SK-N-SH (cell line): ENCODE results near the gene SLCO3A1. TPM values are rescaled to one million over a fixed set of nuclear protein-coding genes. Genes with fewer than 3 reads are reported as not detected.

ENCODE experiments used
- CTCF ChIA-PET: fragments of 300-600, 350-600 bp; formaldehyde crosslinking; extraction: SDS; loops from one replicate; lab custom pipeline; 2021; lab: Yijun Ruan, JAX
- POLR2A ChIA-PET: fragments of 350-600 bp; sonication (Branson Sonifier 250); formaldehyde crosslinking; extraction: SDS; loops from one replicate; lab custom pipeline; 2020; ENCODE audit warnings: antibody characterized with exemption, inconsistent platforms; lab: Yijun Ruan, JAX
- DNase-seq: peaks from one replicate; pipeline ENCODE4 v3.0.0; 2012
- H2AFZ ChIP-seq: fragments of 200-600 bp; sonication (generic); 2 replicates; pipeline ENCODE4 v1.8.1; 2016; ENCODE audit warnings: antibody characterized with exemption, mild to moderate bottlenecking, low read depth
- H3F3A ChIP-seq: fragments of 200-600 bp; sonication (generic); replicated peaks from 2 replicates; pipeline ENCODE3; 2016; ENCODE audit warnings: antibody characterized with exemption, mild to moderate bottlenecking; ENCODE audit not compliant: insufficient read depth
- H3K27ac ChIP-seq, 2 experiments: fragments of 200-500 bp in 1 of 2; fragments of 200-600 bp in 1 of 2; sonication (Bioruptor generic) in 1 of 2; sonication (generic), shearing (Covaris generic) in 1 of 2; 2 replicates each; pipeline versions ENCODE4 v1.5.1 to v1.6.1; 2014 to 2016; ENCODE audit warnings: low read depth in 2 of 2, inconsistent platforms in 1 of 2, low read length in 1 of 2, mild to moderate bottlenecking in 1 of 2, mixed read lengths in 1 of 2
- H3K27me3 ChIP-seq: fragments of 200-600 bp; sonication (generic), shearing (Covaris generic); 2 replicates; pipeline ENCODE4 v1.6.1; 2016; ENCODE audit warnings: mixed run types; ENCODE audit not compliant: insufficient read depth
- H3K36me3 ChIP-seq, 2 experiments: fragments of 200-500 bp in 1 of 2; fragments of 200-600 bp in 1 of 2; sonication (Bioruptor generic) in 1 of 2; sonication (generic) in 1 of 2; replicated peaks in 1 of 2; 2 replicates each; pipeline versions ENCODE3 to v1.5.1; 2014 to 2016; ENCODE audit warnings: low read length in 1 of 2, mild to moderate bottlenecking in 1 of 2; ENCODE audit not compliant: insufficient read depth in 2 of 2, control insufficient read depth in 1 of 2
- H3K4me1 ChIP-seq, 2 experiments: fragments of 200-500 bp in 1 of 2; fragments of 200-600 bp in 1 of 2; sonication (Bioruptor generic) in 1 of 2; sonication (generic), shearing (Covaris generic) in 1 of 2; 2 replicates each; pipeline versions ENCODE4 v1.5.1 to v1.6.1; 2014 to 2016; ENCODE audit warnings: low read depth in 1 of 2, low read length in 1 of 2, mixed run types in 1 of 2; ENCODE audit not compliant: insufficient read depth in 2 of 2, control insufficient read depth in 1 of 2
- H3K4me2 ChIP-seq: fragments of 200-600 bp; sonication (generic), shearing (Covaris generic); 2 replicates; pipeline ENCODE4 v1.6.1; 2017; ENCODE audit warnings: mixed run types
- H3K4me3 ChIP-seq, 2 experiments: fragments of 200-500 bp in 1 of 2; fragments of 200-600 bp in 1 of 2; sonication (Bioruptor generic) in 1 of 2; sonication (generic), shearing (Covaris generic) in 1 of 2; 2 replicates each; pipeline versions ENCODE4 v1.5.1 to v1.8.1; 2014 to 2016; ENCODE audit warnings: low read depth in 2 of 2, inconsistent platforms in 1 of 2, low read length in 1 of 2, mild to moderate bottlenecking in 1 of 2, mixed read lengths in 1 of 2, moderate library complexity in 1 of 2
- H3K79me2 ChIP-seq: fragments of 200-600 bp; sonication (generic); 2 replicates; pipeline ENCODE4 v1.8.1; 2017; ENCODE audit warnings: mild to moderate bottlenecking; ENCODE audit not compliant: insufficient read depth
- H3K9ac ChIP-seq: fragments of 200-600 bp; sonication (generic); 2 replicates; pipeline ENCODE4 v1.6.1; 2017; ENCODE audit warnings: mixed run types
- H3K9me2 ChIP-seq: fragments of 200-600 bp; sonication (generic); 2 replicates; pipeline ENCODE4 v1.6.1; 2017; ENCODE audit warnings: mixed run types
- H3K9me3 ChIP-seq: fragments of 200-600 bp; sonication (generic); 2 replicates; pipeline ENCODE4 v1.6.1; 2017; ENCODE audit warnings: mixed run types, mild to moderate bottlenecking, moderate library complexity
- H4K20me1 ChIP-seq: fragments of 200-600 bp; sonication (generic); 2 replicates; pipeline ENCODE4 v1.6.1; 2017; ENCODE audit warnings: mild to moderate bottlenecking, mixed run types; ENCODE audit not compliant: insufficient read depth
- FOSL2 ChIP-seq: IDR thresholded peaks from 2 replicates; pipeline ENCODE4 v1.4.0; 2012; ENCODE audit warnings: low read depth, mild to moderate bottlenecking, moderate library complexity, borderline replicate concordance
- FOXJ3 ChIP-seq: sonication (generic); formaldehyde crosslinking; IDR thresholded peaks from 2 replicates; pipeline ENCODE4 v1.5.1; 2020; ENCODE audit warnings: mild to moderate bottlenecking, missing genetic modification reagents
- GABPA ChIP-seq: IDR thresholded peaks from 2 replicates; pipeline ENCODE4 v1.4.0; 2012; ENCODE audit warnings: low read depth, mild to moderate bottlenecking
- IRF3 ChIP-seq: fragments of 150-350 bp; IDR thresholded peaks from 2 replicates; pipeline ENCODE4 v1.6.1; 2016; ENCODE audit warnings: mild to moderate bottlenecking, low read depth, low read length
- JUND ChIP-seq: IDR thresholded peaks from 2 replicates; pipeline ENCODE4 v1.4.0; 2012
- MEF2A ChIP-seq: IDR thresholded peaks from 2 replicates; pipeline ENCODE4 v1.4.0; 2012; ENCODE audit warnings: low read depth, borderline replicate concordance
- MXI1 ChIP-seq: IDR thresholded peaks from 2 replicates; pipeline ENCODE4 v1.6.1; 2012; ENCODE audit warnings: mild to moderate bottlenecking, low read depth, low read length, improper control_type of control experiment
- NRF1 ChIP-seq: IDR thresholded peaks from 2 replicates; pipeline ENCODE4 v1.6.1; 2012; ENCODE audit warnings: low read depth, mild to moderate bottlenecking, low read length
- POLR2AphosphoS5 ChIP-seq: IDR thresholded peaks from 2 replicates; pipeline ENCODE4 v1.6.1; 2012; ENCODE audit warnings: low read depth, low read length
- RAD21 ChIP-seq: IDR thresholded peaks from 2 replicates; pipeline ENCODE4 v1.6.1; 2012; ENCODE audit warnings: mild to moderate bottlenecking, low read length
- RFX5 ChIP-seq: IDR thresholded peaks from 2 replicates; pipeline ENCODE4 v1.6.1; 2012; ENCODE audit warnings: mild to moderate bottlenecking, improper control_type of control experiment, low read length
- TAF1 ChIP-seq: IDR thresholded peaks from 2 replicates; pipeline ENCODE4 v1.6.1; 2012; ENCODE audit warnings: low read depth, mild to moderate bottlenecking, low read length, moderate library complexity, borderline replicate concordance
- TEAD4 ChIP-seq: IDR thresholded peaks from 2 replicates; pipeline ENCODE4 v1.4.0; 2012; ENCODE audit warnings: mild to moderate bottlenecking, borderline replicate concordance; ENCODE audit not compliant: insufficient read depth
- YY1 ChIP-seq: IDR thresholded peaks from 2 replicates; pipeline ENCODE4 v1.4.0; 2012; ENCODE audit warnings: low read depth, mild to moderate bottlenecking
- WGBS: methylation state at CpG from one replicate; pipeline ENCODE4 v1.1.6; 2017; ENCODE audit warnings: low lambda C conversion rate; 5-methylcytosine and 5-hydroxymethylcytosine counted together
- polyA plus RNA-seq, 3 experiments: library from polyadenylated mRNA; depleted of rRNA; stranded (reverse); fragments of >200 nt; gene quantifications; 2 replicates each; pipeline ENCODE4 v1.2.3, GENCODE V29; 2012

Gene SLCO3A1
- polyA plus RNA-seq, 1 of the 3 experiments (the other 2 are of a cell fraction): 19.7 TPM

- no peak for DNase-seq
Observed at GRCh38 chr15:92035961-92036360, 182.5 kb downstream of the SLCO3A1 start.

GRCh38 chr15:92037491-92037890, 184.0 kb downstream of the SLCO3A1 start:
- H3K9ac ChIP-seq: no peak overlapping the region
- H2AFZ ChIP-seq: no peak overlapping the region
- no peak overlapping the region for H3K27ac ChIP-seq
- no peaks in the 10 kb centered on the region for H3K27me3 ChIP-seq
- TF ChIP-seq POLR2AphosphoS5 (no peak), RAD21 (no peak), GABPA (no peak), FOXJ3 (CRISPR knock-in tag) (no peak), JUND (no peak), TAF1 (no peak), MEF2A (no peak)
- H3K4me2 ChIP-seq: no peak overlapping the region
- H3K9me2 ChIP-seq: no peaks in the 10 kb centered on the region
- DNase-seq: no peak
- no peaks in the 10 kb centered on the region for H3F3A ChIP-seq
- ChIA-PET POLR2A (no interaction called here), CTCF (interaction anchor here (1.1 kb wide), 1 partner anchor 9 kb away, joined by 3 read pairs; no protein-coding TSS in a partner anchor)
- H3K9me3 ChIP-seq: no peaks in the 10 kb centered on the region
- no peaks in the 10 kb centered on the region for H3K79me2 ChIP-seq
- WGBS: 100% methylated on average over 1 of the region's 1 CpG
- H4K20me1 ChIP-seq: peaks cover 4% of the 10 kb centered on the region; the same call in 1 of the 2 replicates
- peaks cover 0 to 5% of the 10 kb centered on the region in 2 experiments; a peak in 1 of 4 replicates for H3K4me1 ChIP-seq
- H3K4me3 ChIP-seq: no peak overlapping the region
- H3K36me3 ChIP-seq: no peaks in the 10 kb centered on the region

More at GRCh38 chr15:92035961-92036360, 182.5 kb downstream of the SLCO3A1 start:
- TF ChIP-seq RAD21 (no peak), JUND (no peak), FOSL2 (no peak)
- peaks cover 3% of the 10 kb centered on the region; the same call in 1 of the 2 replicates for H3K79me2 ChIP-seq
- H3K4me1 ChIP-seq: peaks cover 0 to 2% of the 10 kb centered on the region in 2 experiments; a peak in 1 of 4 replicates
- H4K20me1 ChIP-seq: peaks cover 4% of the 10 kb centered on the region; the same call in 1 of the 2 replicates
- H3K9ac ChIP-seq: no peak overlapping the region
- no peak overlapping the region for H3K4me2 ChIP-seq
- H3K9me2 ChIP-seq: no peaks in the 10 kb centered on the region
- no peaks in the 10 kb centered on the region for H3K9me3 ChIP-seq
- CTCF ChIA-PET: interaction anchor here (1.0 kb wide), 1 partner anchor 15 kb away, joined by 3 read pairs; no protein-coding TSS in a partner anchor
- H3K4me3 ChIP-seq: no peak overlapping the region
- H3K27ac ChIP-seq: no peak overlapping the region
- no peak overlapping the region for H2AFZ ChIP-seq
- no peaks in the 10 kb centered on the region for H3K36me3 ChIP-seq
- POLR2A ChIA-PET: no interaction called here
- H3K27me3 ChIP-seq: no peaks in the 10 kb centered on the region
- H3F3A ChIP-seq: no peaks in the 10 kb centered on the region
- WGBS: 70% methylated on average over 2 of the region's 2 CpGs

- H3K9ac ChIP-seq: no peak overlapping the region
- no peaks in the 10 kb centered on the region for H3K79me2 ChIP-seq
- no peaks in the 10 kb centered on the region for H4K20me1 ChIP-seq
- CTCF ChIA-PET: interaction anchor here (1.5 kb wide), 1 partner anchor 10 kb away, joined by 4 read pairs; no protein-coding TSS in a partner anchor
- DNase-seq: no peak
- no peak overlapping the region for H2AFZ ChIP-seq
- H3K4me2 ChIP-seq: no peak overlapping the region
- H3K4me3 ChIP-seq: no peak overlapping the region
- H3K36me3 ChIP-seq: no peaks in the 10 kb centered on the region
- peaks cover 0 to 5% of the 10 kb centered on the region in 2 experiments; a peak in 1 of 4 replicates for H3K4me1 ChIP-seq
- TF ChIP-seq IRF3: no peak
- TF ChIP-seq FOSL2: no peak
- no peak for TF ChIP-seq MEF2A
- TF ChIP-seq POLR2AphosphoS5: no peak
- no peak for TF ChIP-seq NRF1
- no peak for TF ChIP-seq YY1
- TF ChIP-seq RFX5: no peak
- TF ChIP-seq TEAD4: no peak
- TF ChIP-seq MXI1: no peak
- no peaks in the 10 kb centered on the region for H3F3A ChIP-seq
- 57% methylated on average over 1 of the region's 1 CpG for WGBS
- POLR2A ChIA-PET: no interaction called here
- H3K27ac ChIP-seq: no peak overlapping the region
- no peaks in the 10 kb centered on the region for H3K9me3 ChIP-seq
- H3K9me2 ChIP-seq: no peaks in the 10 kb centered on the region
- H3K27me3 ChIP-seq: no peaks in the 10 kb centered on the region
Observed at GRCh38 chr15:92040350-92040749, 186.8 kb downstream of the SLCO3A1 start.
